LoVo (cell line): ENCODE results near the gene COTL1.

ENCODE experiments used
- DNase-seq: peaks from one replicate; pipeline ENCODE4 v3.0.0-alpha.2; 2016; ENCODE audit warnings: low spot score

The COTL1 gene

DNA sequence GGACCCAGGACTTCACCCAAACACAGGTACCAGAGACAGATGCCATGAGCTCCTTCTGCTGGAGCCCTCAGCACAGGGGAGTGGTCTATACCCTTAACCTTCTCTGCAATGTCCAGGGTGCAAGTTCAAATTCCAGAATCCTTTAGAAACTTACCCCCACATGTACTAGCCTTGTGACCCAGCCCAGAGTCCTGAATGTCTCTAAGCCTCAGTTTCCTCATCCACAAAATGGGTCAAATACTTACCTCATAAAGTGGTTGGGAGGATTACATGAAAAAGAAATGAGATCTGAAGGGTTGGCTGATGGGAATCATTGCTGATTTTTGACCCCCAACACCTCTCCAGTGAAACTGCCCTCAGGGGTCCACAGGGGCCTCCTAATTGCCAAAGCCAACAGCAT, 21.7 kb downstream of the COTL1 start:
- DNase-seq: no peak

DNA sequence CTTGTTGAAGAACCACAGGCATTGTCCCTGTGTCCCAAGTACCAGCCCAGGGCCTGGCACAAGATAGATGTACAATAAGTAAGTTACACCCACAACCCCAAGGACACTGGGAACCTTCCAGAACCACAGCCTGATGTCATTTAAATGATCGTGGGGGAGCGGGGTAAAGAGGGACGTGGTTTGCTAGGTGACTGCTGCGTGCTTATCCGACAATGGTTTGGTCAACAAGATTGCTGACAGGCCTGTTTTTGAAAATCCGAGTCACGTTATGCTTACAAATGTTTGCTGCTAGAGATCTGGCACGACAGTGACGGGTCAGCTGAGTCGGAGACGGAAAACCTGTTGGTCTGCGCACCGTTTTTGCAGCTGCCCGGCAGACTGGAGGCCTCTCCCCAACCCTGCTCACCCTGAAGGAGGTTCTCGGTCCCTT, 22.8 kb downstream of the COTL1 start:
- DNase-seq: no peak

DNA sequence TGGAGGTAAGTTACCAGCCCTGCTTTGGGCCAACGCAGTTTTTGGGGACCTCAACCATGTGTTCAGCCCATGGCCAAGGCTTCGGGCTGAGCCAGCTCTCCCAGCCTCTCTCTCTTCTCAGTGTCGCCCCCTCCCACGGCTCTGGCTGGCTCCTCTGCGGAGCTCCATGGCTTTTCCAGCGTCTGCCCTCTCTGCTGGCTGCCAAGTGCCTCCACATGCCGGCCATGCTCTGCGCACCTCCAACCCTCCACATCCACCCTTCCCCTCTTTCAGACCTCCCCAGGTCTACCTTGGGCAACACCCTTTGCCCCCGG, 23.2 kb downstream of the COTL1 start:
- no peak for DNase-seq

DNA sequence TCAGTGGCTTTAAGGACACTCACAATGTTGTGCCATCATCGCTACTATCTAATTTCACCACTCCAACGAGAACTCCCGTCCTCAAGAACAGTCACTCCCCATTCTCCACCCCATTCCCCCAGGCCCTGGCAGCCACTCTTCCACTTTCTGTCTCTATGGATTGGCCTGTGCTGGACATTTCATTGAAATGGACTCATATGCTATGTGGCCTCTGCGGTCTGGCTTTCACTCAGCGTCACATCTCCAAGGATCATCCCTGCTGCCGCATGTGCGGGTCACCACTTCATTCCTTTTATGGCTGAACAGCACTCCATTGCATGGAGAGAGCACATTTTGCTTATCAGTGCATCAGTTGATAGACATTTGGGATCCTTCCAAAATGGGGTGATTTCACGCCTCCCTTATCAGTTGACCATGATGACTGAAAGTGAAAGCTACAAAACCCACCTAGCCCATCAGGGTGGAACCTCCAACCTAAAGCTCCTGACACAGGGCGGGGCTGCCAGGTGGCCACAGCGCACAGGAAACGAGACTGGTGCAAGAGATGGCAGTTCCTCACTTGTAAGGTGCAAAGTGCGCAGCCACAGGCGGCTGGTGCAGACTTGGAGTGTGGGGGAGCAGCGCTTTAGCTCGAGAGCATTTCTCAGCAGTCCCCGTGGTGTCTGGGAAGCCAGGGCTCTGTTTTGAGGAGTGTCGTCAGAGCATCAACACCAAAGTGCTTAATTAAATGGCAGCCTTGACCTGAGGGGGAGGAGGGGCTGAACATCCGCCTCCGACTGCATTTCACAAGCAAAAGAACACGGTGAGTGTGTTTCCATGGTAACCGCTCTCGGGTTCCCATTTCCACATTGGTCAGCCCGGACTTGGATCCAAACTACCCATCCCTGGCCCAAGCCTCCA, 23.8 kb downstream of the COTL1 start:
- DNase-seq: no peak

DNA sequence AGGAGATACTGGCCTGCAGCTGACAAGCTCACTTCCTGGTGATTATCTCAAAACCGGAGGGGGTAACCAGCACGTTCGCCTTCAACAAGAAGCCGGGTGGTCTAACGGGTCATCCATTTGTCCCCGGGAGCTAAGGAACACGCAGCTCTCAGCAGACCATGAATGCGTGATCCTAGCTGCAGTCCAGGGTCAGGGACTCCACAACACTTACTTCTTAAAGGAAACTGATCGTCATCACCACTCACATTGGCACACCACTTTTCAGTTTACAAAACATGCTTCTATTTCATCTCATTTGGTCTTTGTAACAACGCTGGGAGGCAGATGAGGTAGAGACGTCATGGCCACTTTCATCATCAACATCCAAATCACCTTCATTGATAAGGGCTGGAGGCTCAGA, 25.2 kb downstream of the COTL1 start:
- DNase-seq: no peak

DNA sequence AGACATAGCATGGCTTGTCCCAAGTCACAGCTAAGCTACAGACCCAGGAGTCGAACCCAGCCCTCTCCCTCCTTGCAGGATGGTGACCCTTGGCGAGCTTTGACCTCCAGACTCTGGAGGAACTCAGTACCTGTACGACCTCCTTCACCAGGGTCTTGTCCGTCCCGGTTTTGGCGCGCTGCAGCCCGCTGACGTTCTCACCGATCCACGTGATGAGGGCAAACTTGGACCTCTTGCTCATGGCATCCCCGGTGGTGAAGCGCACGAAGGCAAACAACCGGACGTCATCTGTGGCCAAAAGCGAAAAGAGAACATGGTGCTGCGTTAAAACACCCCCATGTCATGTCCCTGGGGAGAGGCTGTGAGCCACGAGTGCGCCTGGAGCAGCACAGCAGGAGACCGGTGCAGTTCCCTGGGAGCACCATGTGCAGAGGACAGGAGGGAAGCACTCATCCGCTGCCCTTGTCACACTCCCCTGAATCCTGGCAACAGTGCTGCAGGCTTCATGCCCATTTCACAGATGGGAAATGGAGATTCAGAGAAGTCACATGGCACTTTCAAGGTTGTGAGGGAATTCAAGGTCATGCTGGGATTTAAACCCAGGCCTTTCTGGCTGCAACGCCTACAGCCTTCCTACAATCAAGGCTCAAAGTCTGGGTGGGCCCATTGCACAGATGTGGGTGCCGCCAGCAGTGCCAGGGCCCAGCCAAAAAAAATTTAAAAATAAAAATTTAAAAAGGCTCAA, 27.7 kb downstream of the COTL1 start:
- DNase-seq: no peak

DNA sequence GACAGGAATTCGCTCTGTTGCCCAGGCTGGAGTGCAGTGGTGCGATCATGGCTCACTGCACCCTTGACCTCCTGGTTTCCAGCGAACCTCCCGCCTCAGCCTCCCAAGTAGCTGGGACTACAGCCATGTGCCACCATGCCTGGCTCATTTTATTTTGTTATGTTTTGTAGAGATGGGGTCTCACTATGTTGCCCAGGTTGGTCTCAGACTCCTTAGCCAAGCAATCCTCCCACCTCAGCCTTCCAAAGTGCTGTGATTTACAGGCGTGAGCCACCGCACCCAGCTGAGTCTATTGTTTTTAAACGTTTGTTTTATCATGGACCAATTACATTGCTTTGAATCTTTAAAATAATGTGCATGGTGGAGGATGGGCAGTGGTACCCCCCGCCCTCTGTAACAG, 28.9 kb downstream of the COTL1 start:
- no peak for DNase-seq

DNA sequence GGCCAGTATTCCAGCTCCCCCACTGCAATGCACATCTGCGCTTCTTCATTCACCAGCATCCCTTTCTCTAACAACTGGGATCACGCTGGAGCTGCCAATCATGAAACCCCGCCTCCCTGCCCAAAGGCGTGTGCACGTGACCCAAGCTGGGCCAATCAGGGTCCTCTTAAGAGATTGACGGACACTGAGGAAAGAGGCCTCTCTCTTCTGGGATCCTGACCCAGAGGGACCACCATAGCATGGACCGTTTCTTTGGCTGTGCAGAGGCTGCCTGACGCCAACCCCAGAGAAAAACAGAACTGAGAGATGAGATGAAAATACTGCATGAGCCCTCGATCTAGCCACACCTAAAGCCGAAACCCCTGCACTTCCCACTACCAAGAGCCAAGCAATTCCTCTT, 32.0 kb downstream of the COTL1 start:
- no peak for DNase-seq

DNA sequence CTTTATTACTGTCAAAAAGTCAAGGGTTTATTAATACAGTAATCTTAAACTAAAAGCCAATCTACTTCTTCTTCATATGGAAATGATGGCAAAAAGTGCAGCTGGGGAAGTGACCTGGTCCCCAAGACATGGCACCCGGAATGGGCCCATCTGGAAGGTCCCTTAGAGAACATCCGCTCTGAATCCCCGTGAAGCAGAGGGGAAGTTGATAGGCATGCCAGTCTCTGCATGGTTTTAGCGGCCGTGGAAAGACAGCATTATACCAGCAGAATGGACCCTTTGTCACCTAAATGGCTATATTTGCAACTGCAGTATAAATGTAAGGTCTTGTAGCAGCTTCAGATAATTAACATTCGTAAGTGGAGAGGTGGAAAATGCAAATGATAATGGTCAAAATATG, 32.4 kb downstream of the COTL1 start:
- no peak for DNase-seq

DNA sequence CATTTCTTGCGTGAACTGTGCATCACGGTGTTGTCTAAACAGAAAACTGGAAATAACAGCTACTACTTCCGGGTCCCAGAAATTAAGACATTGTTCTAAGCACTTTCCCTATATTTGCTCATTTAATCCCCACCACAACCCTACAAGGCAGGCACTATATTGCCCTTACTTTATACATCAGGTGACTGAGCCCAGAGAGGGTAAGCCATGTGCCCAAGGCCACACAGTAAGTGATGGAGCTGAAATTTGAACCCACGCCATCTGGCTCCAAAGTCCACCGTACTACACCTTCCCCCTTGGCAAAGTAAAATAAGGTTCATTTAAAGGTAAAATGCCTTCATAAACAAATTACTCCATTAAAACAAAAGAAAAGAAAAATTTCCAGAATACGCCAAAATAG, 33.2 kb downstream of the COTL1 start:
- no peak for DNase-seq

DNA sequence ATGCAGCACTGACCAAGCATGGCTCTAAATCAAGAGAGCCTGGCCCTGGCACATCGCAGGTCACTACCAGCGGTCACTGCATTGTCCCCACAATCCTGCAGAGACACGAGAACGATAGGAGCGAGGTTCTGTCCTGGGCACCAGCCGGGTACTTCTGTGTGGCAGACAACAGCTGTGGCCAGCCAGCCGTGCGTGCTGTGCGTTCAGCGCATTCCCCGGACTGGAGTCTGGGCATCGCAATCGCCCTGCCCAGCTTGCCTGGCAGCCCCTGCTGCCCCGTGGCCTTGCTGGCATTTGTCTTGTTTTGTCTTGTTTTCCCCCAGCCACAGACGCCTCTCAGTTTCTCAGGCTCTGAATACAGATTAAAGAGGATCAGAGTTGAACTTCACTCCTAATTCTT, 33.9 kb downstream of the COTL1 start:
- no peak for DNase-seq

DNA sequence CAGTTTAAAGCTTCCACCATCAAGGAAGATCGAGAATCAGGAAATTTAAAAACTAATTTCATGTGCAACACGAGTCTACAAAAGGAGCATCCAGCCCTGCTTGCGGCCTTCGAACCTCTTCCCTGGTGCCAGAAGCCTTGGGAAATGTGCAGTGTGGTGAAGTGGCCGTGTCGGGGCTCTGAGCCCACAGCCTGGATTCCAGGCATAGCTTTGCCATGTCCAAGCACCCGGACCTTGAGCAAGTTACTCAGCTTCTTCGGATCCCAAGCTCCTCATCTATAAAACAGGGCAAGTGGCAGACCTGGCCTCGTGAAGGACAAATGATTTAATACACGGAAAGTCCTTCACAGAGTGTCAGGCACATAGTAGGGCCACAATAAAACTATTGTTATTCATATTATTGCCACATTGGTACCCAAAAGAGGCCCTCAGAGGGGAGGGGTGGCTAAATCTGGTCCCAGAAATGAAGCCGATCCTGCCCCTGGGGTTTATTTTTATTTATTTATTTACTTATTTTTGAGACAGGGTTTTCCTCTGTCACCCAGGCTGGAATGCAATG, 34.8 kb downstream of the COTL1 start:
- DNase-seq: no peak

DNA sequence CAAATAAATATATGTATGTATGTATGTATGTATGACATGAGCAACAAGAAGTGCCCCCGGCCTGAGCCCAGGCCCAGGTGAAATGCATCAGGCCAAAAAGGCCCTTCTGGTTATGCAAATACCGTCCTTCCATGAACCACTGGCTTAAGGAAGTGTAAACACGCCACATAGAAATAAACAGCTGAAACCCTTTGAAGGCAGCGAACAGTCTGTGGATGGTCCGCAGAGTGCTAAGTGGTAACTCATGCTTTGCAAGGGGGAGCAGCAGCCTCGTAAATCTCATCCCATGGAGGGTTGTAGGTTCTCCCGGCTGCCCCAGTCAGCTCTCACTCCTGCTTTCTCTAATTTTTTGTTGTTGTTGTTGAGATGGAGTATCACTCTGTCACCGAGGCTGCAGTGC, 36.7 kb downstream of the COTL1 start:
- DNase-seq: no peak

DNA sequence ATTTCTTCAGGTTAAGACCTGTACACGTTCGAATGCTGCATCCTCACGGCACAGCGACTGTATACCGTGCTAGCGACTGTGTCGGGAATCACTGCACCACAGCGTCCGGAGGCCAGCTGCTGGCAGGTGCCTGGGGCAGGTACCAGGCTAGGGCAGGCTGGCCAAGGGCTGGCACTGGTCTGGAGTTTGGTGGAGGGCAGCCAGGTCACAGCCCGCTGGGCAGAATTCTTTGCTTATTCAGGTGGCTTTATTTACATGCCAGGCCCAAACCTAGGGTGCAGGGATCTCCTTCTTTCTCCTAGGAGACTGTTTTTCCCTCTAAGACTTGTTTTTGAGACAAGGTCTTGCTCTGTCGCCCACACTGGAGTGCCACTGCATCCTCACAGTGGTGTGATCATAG, 37.9 kb downstream of the COTL1 start:
- no peak for DNase-seq

DNA sequence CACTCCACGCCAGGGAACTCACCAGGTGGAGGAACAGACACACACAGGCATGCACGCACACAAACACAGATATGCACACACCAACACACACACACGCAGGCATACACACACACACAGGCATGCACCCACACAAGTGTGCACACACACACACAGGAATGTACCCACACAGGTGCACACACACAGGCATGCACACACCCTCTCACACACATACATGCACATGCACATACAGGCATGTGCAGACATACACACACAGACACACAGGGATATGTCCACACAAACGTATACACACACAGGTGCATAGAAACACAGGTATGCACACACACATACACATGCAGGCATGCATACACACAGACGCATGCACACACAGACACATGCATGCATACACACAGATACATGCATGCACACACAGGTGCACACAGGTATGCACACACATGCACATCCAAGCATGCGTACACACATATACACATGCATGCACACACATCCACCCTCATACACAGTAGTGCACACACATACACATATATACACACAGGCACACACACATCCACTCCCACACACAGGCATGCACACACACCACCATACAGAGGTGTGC, 39.2 kb downstream of the COTL1 start:
- DNase-seq: no peak

DNA sequence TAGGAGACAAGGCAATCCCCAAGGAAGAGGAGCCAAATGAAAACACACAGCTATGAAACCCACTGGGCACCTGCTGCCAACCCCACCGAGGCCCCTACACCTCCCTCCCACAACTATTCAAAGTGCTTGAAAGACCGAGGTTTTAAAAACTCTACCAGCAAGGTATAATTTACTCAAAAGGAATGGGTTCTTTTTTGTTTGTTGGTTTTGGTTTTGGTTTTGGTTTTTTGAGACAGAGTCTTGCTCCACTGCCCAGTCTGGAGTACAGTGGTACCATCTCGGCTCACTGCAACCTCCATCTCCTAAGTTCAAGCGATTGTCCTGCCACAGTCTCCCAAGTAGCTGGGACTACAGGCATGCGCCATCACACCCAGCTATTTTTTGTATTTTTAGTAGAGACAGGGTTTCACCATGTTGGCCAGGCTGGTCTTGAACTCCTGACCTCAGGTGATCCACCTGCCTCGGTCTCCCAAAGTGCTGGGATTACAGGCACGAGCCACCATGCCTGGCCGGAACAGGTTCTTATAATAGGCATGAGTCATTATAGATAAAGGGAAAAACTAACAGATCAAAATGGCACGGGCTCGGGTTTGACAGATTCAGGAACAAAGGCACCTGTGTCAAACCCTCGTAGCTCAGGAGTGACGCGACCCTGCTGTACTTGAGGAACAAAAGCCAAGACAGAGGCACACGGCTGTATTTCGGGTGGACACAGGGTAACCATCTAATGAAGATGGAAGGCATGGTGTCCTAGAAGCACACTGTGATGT, 40.7 kb downstream of the COTL1 start:
- no peak for DNase-seq

DNA sequence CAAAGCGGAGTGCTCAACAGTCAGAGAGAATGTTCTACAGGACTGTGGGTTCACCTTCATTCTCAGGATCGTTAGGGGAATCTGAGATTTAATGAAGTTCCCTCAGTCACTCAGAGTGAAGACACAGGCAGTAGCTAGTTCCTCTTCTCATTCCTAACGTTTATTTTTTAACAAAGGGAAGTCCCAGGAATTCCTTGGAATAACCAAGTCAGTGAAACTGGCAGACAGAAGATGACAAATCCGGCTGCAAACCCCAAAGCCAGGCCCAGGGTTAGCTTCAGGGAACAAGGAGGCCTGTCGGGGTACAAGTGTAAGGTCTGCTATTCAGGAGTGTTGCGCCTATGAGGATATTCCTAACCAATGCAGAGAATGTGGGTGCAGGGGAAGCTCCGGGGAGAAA, 42.0 kb downstream of the COTL1 start:
- DNase-seq: no peak

DNA sequence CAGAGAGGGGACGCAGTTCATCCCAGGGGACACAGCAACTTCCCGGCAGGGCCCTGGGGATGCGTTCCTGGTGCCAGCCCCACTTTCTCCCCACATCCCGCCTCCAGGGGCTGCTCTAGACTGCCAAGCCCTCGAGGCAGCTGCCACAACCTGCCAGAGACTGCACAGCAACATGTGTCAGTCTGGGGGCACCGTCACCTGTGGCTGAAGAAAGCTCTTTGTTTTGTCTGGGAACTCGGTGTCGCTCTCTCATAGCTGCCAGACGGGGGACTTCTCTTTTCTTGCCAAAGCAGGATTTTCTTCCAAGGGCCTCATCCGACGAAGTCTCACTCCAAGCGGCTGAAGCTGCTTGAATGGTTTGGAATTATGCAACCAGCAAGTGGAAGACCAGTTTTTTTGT, 43.7 kb downstream of the COTL1 start:
- no peak for DNase-seq

DNA sequence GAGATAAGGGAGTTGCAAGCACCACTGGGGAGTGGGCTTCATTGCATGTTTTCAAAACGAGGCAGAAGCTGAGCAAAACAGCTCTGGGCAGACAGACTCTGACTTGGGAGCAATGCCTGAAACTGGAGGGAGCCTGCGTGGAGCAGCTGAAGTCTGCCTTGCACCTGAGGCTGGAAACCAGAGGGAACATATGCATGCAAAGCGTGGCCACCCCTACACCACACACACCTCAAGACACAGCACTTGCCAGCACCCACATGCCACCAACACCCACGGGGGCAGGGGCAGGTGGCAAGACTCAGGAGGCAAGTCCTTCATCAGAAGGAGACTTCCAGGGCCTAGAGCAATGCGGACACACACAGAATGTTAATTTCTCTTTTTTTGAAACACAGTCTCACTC, 45.8 kb downstream of the COTL1 start:
- no peak for DNase-seq

DNA sequence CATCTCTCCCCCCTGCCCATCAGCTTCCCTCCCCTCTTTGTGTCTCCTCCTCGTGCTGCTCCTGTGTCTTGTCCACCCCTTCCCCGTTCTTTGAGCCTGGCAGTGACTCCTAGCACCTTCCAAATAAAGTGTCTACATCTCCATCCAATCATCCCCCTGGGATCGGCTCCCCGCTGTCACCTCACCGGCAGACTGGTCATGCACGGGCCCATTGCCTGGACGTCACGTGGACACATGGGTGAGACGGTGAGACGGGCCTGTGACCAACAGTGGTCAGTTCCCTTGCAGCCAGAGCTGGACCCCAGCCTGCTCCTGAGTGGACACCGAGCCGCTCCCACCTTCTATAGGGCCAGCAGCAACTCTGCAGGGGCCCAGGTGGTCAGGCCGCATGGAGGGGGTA, 46.4 kb downstream of the COTL1 start:
- DNase-seq: no peak

DNA sequence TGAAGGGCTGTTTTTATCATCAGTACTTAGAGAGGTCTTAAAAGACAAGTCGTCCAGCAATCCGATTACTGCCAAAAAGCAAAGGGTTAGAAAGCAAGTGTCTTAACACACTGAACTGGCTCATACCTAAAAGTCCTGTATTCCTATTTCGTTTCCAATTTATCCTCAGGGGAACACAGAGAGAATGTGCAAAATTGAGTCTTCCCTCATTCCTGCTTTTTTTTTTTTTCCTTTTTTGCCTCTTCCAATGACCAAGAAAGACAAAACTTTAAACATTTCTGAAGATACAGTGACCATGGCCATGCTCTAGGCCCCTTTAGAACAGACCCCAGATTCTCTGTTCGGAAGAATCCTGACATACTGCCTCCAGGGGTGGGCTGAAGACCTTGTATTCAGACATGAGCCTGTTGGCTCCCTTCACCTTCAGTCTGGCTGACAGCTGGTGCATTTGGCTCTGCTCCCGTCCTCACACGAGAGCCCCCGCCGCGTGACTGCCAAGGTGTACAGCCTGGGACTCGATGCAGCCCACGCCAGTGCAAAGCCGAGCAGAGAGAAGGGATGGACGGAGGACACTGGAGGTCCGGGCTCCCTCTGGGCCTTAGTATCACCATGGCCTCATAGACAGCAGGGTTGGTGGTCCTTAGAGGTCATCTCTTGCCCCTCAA, 47.0 kb downstream of the COTL1 start:
- DNase-seq: no peak
